ENCODE measurements around the gene KRTAP6-2. TPM values are rescaled to one million over a fixed set of nuclear protein-coding genes. Genes with fewer than 3 reads are reported as not detected.

The KRTAP6-2 gene
- not detected for total RNA-seq
- total RNA-seq (2013), result not detected

DNA sequence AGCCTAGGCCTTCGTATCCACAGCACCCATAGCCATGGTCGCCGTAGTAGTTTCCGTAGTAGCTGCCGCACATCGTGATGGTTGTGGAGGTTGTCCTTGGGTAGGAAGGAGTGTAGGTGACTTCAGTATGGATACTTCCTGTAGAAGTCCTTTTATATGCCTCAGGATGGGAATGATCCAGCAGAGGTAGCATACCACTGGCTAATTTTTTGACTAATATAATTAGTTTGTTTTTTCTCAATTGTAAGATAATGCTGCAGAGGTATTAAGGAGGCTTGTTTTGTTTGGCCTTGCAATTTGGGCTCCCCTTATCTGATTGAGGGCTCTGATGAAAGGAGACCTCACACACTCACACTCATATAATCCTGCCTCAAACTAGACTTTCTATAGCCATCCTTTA is at the start of gene KRTAP6-2:
KRTAP6-2 (minus strand) TSS at position 101 of the 400 bp plus-strand sequence; CDS start at position 73, 28 bp downstream.
- H3K27ac Mint-ChIP-seq, result no peak within 1 kb of the TSS
- Histone ChIP-seq H3K4me1 (ENCODE audit: control insufficient read depth, insufficient read depth, low read length) (no peaks in the 10 kb centered on the region), H3K36me3 (ENCODE audit: control insufficient read depth, insufficient read depth, low read length) (no peaks in the 10 kb centered on the region), H3K9me3 (ENCODE audit: control insufficient read depth, insufficient read depth, low read length) (no peaks in the 10 kb centered on the region), H3K27ac (ENCODE audit: low read length) (no peak within 1 kb of the TSS), H3K27me3 (ENCODE audit: control insufficient read depth, insufficient read depth, low read length) (no peaks in the 10 kb centered on the region), H3K4me3 (ENCODE audit: low read length) (no peak within 1 kb of the TSS)
- no peaks in the 10 kb centered on the region for H3K4me1 Mint-ChIP-seq
- WGBS (ENCODE audit: insufficient coverage), result 96% methylated on average over 6 of the region's 6 CpGs
- H3K27me3 Mint-ChIP-seq (ENCODE audit: low read depth in 2 of 2), result no peaks in the 10 kb centered on the region
- DNase-seq, result no peak
- no peak for ATAC-seq
- H3K36me3 Mint-ChIP-seq, result peaks cover 6% of the 10 kb centered on the region
- no peak for TF ChIP-seq CTCF (IDR thresholded peaks at IDR 0.05)
- H3K4me3 Mint-ChIP-seq, result no peak within 1 kb of the TSS
- intact Hi-C loops (cut with micrococcal nuclease), result no loop called here
- H3K9me3 Mint-ChIP-seq, result peaks cover 8 to 9% of the 10 kb centered on the region in 2 donors

- no peaks in the 10 kb centered on the region for H3K36me3 Mint-ChIP-seq
- H3K27me3 Mint-ChIP-seq (ENCODE audit: low read depth in 2 of 2), result no peaks in the 10 kb centered on the region
- no peak overlapping the region for H3K27ac Mint-ChIP-seq
- no peak overlapping the region for H3K4me3 Mint-ChIP-seq
- H3K9me3 Mint-ChIP-seq, result peaks cover 18 to 22% of the 10 kb centered on the region in 2 donors
- Histone ChIP-seq H3K4me3 (ENCODE audit: low read length) (no peak overlapping the region), H3K9me3 (ENCODE audit: control insufficient read depth, insufficient read depth, low read length) (no peaks in the 10 kb centered on the region), H3K36me3 (ENCODE audit: control insufficient read depth, insufficient read depth, low read length) (no peaks in the 10 kb centered on the region), H3K27ac (ENCODE audit: low read length) (no peak overlapping the region), H3K4me1 (ENCODE audit: control insufficient read depth, insufficient read depth, low read length) (no peaks in the 10 kb centered on the region), H3K27me3 (ENCODE audit: control insufficient read depth, insufficient read depth, low read length) (no peaks in the 10 kb centered on the region)
- H3K4me1 Mint-ChIP-seq, result no peaks in the 10 kb centered on the region
- intact Hi-C loops (cut with micrococcal nuclease), result no loop called here
- WGBS (ENCODE audit: insufficient coverage), result no CpG with 5 or more reads among the region's 1 CpG
- no peak for TF ChIP-seq CTCF (IDR thresholded peaks at IDR 0.05)
- no peak for ATAC-seq
- no peak for DNase-seq
These were observed 48.3 kb upstream of the KRTAP6-2 start for GRCh38 chr21:30646904-30647414.

GRCh38 chr21:30642564-30642963 is 43.9 kb upstream of the KRTAP6-2 start, which contains the start of gene KRTAP20-3:
KRTAP20-3 (plus strand) TSS chr21:30642864.
- H3K9me3 Mint-ChIP-seq, result peaks cover 18 to 20% of the 10 kb centered on the region in 2 donors
- H3K36me3 ChIP-seq (ENCODE audit: control insufficient read depth, insufficient read depth, low read length), result no peaks in the 10 kb centered on the region
- ATAC-seq, result no peak
- H3K36me3 Mint-ChIP-seq, result no peaks in the 10 kb centered on the region
- H3K4me3 ChIP-seq (ENCODE audit: low read length), result no peak within 1 kb of the TSS
- TF ChIP-seq CTCF (IDR thresholded peaks at IDR 0.05), result no peak
- intact Hi-C loops (cut with micrococcal nuclease), result no loop called here
- no peaks in the 10 kb centered on the region for H3K27me3 Mint-ChIP-seq (ENCODE audit: low read depth in 2 of 2)
- H3K27me3 ChIP-seq (ENCODE audit: control insufficient read depth, insufficient read depth, low read length), result no peaks in the 10 kb centered on the region
- no peak within 1 kb of the TSS for H3K27ac Mint-ChIP-seq
- no peak for DNase-seq
- no peak within 1 kb of the TSS for H3K27ac ChIP-seq (ENCODE audit: low read length)
- no peaks in the 10 kb centered on the region for H3K9me3 ChIP-seq (ENCODE audit: control insufficient read depth, insufficient read depth, low read length)
- H3K4me1 Mint-ChIP-seq, result no peaks in the 10 kb centered on the region
- H3K4me1 ChIP-seq (ENCODE audit: control insufficient read depth, insufficient read depth, low read length), result no peaks in the 10 kb centered on the region
- WGBS (ENCODE audit: insufficient coverage), result 80% methylated on average over 2 of the region's 2 CpGs
- H3K4me3 Mint-ChIP-seq, result no peak within 1 kb of the TSS

DNA sequence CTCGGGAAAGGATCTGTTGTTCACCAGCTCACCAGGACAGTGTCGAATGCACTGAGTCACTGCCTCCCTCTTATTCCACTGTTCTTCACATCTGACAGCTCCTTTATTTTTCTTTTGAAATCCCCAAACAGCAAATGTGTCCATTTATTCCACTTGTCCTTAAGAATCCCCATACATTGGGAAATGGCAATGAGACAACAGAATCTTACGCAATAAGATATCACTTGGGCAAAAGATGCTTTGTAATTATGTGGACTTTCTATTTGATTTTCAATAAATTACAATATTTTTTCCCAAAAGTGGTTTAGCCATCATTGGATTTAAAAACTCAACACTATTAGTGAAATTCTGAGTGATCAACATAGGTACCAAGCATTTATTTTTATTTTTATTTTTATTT is 40.0 kb upstream of the KRTAP6-2 start:
- intact Hi-C loops (cut with micrococcal nuclease), result no loop called here
- Mint-ChIP-seq H3K9me3 (peaks cover 13 to 15% of the 10 kb centered on the region in 2 donors), H3K27ac (no peak overlapping the region), H3K4me3 (no peak overlapping the region), H3K36me3 (no peaks in the 10 kb centered on the region), H3K4me1 (no peaks in the 10 kb centered on the region), H3K27me3 (ENCODE audit: low read depth in 2 of 2) (no peaks in the 10 kb centered on the region)
- Histone ChIP-seq H3K36me3 (ENCODE audit: control insufficient read depth, insufficient read depth, low read length) (no peaks in the 10 kb centered on the region), H3K27ac (ENCODE audit: low read length) (no peak overlapping the region), H3K4me1 (ENCODE audit: control insufficient read depth, insufficient read depth, low read length) (no peaks in the 10 kb centered on the region), H3K27me3 (ENCODE audit: control insufficient read depth, insufficient read depth, low read length) (no peaks in the 10 kb centered on the region), H3K9me3 (ENCODE audit: control insufficient read depth, insufficient read depth, low read length) (no peaks in the 10 kb centered on the region), H3K4me3 (ENCODE audit: low read length) (no peak overlapping the region)
- ATAC-seq (no peak), DNase-seq (no peak)
- TF ChIP-seq CTCF (IDR thresholded peaks at IDR 0.05), result no peak
- WGBS (ENCODE audit: insufficient coverage), result 84% methylated on average over 2 of the region's 3 CpGs

All from natural killer cell (primary cell).